ENCODE results near the gene SLC15A2.
"Not testable (repeated sequence)": the region's sequence is repeated elsewhere in the genome, so short reads cannot be mapped to it uniquely, and the experiment has no call there.

Gene SLC15A2, protein sequence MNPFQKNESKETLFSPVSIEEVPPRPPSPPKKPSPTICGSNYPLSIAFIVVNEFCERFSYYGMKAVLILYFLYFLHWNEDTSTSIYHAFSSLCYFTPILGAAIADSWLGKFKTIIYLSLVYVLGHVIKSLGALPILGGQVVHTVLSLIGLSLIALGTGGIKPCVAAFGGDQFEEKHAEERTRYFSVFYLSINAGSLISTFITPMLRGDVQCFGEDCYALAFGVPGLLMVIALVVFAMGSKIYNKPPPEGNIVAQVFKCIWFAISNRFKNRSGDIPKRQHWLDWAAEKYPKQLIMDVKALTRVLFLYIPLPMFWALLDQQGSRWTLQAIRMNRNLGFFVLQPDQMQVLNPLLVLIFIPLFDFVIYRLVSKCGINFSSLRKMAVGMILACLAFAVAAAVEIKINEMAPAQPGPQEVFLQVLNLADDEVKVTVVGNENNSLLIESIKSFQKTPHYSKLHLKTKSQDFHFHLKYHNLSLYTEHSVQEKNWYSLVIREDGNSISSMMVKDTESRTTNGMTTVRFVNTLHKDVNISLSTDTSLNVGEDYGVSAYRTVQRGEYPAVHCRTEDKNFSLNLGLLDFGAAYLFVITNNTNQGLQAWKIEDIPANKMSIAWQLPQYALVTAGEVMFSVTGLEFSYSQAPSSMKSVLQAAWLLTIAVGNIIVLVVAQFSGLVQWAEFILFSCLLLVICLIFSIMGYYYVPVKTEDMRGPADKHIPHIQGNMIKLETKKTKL

GRCh38 chr3:121894301-121894990, at the start of gene SLC15A2:
Gene SLC15A2, plus strand, starts transcription at chr3:121894401. Its CDS starts 76 bp downstream, at chr3:121894477.
- no peak for DNase-seq (ENCODE audit: low read depth)

DNA sequence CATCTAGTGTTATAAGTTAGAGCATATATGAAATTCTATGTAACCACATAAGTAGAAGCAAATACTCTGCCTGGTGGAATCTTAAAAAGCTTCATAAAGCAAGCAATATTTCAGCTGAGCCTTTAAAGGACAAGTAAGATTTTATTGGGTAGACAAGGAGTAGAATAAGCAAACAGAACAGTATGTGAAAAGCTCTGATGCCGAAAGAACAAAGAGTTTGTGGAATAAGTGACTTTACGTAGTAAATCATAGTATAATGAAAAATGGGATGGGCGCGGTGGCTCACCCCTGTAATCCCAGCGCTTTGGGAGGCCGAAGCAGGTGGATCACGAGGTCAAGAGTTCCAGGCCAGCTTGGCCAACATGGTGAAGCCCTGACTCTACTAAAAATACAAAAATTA, 49.3 kb upstream of the SLC15A2 start:
- DNase-seq (ENCODE audit: low read depth) = no peak

DNA sequence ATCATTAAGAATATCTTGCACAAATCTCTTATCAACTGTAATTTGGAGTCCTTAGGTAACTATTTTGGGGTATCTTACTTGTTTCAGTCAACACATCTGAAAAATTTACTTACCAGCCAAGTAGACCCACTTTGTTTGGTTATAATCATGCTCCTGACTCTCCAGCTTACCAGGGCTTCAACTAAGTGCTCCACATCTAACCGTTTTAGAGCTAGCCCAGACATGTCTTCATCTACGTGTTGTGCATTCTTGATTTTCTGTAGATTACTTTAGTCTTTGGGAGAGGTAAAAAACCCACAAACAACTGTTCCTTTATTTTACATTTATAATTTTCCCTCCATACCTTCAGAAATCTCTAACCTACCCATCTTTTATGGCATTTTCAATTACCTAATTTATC, 41.9 kb upstream of the SLC15A2 start:
- DNase-seq (ENCODE audit: low read depth) = no peak

GRCh38 chr3:121855555-121855954, 38.6 kb upstream of the SLC15A2 start:
- DNase-seq (ENCODE audit: low read depth) = no peak

GRCh38 chr3:121857778-121858177, 36.4 kb upstream of the SLC15A2 start:
- not testable (repeated sequence) for DNase-seq (ENCODE audit: low read depth)

- DNase-seq (ENCODE audit: low read depth) = not testable (repeated sequence)
These were observed 31.0 kb upstream of the SLC15A2 start for GRCh38 chr3:121863247-121863646.

DNA sequence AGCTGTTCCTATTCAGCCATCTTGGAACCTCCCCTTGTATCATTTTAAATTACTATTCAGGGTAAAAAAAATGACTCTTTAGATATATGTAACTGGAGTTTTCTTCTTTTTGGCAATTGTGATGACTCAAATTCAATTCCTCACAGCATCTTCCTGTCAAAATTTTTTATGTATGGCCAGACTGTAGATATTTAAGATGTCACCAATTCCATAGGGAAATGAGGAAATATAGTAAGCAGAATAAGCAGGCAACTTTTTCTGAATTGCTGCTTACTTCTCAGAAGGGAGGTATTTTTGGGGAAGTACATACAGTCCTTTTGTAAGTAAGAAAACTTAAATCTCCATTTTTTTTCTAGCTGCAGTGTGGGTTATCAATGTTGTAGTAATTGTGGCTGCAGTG, 30.4 kb upstream of the SLC15A2 start:
- no peak for DNase-seq (ENCODE audit: low read depth)

DNA sequence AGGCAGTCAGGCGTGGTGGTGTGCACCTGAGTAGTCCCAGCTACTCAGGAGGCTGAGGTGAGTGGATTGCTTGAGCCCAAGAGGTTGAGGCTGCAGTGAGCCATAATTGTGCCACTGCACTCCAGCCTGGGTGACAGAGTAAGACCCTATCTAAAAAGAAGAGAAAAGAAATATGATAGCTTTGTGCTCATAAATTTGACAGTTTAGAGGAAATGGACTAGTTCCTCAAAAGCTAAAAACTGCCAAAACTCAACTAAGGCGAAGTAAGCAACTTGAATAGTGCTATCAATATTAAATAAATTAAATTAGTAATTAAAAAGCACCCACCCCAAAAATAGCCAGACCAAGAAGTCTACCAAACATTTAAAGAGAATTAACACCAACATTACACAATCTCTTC, 24.5 kb upstream of the SLC15A2 start:
- DNase-seq (ENCODE audit: low read depth) = no peak

DNA sequence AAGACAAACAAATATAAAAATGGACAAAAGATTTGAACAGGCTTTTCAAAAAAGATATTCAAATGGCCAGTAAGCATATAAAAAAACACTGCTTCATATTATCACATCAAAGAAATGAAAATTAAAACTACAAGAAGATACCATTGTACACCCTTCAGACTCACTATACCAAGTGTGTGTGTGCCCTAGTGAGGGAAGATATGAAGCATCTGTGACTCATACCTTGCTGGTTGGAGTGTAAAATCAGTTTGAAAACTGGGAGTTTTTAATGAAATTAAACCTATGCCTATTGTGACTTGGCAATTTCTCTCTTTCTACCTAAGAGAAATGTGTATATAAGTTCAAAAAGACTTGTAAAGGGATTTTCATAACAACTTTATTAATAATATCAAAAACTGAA, 23.5 kb upstream of the SLC15A2 start:
- DNase-seq (ENCODE audit: low read depth) = no peak

DNA sequence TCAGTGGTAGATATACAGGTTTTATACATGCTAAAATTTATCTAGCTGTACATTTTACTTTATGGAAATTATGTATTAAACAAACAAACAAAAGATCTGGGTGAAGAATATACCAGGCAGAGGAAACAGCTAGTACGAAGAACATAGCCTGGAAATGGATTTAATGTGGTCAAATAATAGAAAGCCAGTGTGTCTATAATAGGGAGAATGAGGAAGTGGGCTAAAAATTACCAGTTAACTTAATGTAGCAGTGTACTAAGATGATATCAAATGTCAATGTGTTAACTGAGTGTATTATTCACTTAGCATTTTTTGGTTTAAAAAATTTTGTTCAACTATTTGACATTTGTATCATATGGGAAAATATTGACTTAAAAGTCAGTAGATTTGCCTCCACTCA, 22.8 kb upstream of the SLC15A2 start:
- DNase-seq (ENCODE audit: low read depth) = no peak

DNA sequence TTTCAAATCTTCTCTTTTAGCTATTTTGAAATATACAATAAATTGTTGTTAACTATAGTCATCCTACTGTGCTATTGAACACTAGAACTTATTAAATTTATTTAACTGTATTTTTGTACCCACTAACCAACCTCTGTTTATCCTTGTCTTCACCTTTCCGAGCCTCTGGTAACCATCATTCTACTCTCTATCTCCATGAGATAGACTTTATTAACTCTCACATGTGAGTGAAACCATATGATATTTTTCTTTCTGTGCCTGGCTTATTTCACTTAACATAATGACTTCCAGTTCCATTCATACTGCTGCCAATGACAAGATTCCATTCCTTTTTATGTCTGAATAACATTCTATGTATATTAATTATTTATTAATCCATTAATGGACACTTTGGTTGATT, 15.8 kb upstream of the SLC15A2 start:
- no peak for DNase-seq (ENCODE audit: low read depth)

DNA sequence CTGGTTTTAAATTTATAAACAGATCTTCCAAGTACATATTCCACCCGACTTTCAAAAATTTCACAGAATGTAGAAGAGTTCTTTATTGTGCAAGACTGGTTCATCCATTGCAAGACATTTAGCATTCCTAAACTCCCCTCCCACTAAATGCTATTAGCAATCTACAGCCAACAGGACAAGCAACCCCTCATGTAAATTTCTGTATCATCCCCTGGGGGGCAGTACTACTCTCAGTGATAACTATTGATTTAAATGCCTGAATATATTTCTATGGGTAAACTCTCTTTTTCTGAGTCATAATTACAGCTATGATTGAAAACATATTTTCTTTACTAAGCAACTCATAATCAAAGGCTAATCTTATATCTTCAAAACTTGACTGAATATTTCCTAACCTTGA, 10.7 kb upstream of the SLC15A2 start:
- peak; percentile 17 for DNase-seq (ENCODE audit: low read depth)

DNA sequence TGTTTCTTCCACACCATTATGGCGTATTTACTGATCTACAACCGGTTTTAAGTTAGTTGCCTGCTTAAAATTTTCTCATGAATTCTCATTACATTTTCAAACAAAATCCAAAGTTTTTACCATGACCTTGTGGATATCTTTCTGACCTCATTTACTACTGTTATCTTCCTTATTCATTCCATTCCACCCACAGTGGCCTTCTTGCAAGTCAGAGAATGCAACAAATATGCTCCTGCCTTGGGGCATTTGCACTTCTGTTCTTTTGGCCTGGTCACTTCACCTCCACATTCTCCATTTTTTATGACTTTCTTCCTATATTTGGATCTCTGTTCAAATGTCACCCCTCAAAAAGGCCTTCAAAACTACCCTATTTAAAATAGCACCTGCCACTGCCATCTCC, 8.8 kb upstream of the SLC15A2 start:
- no peak for DNase-seq (ENCODE audit: low read depth)

- DNase-seq (ENCODE audit: low read depth) = no peak
These were observed 920 bp downstream of the SLC15A2 start for GRCh38 chr3:121895121-121895520.

DNA sequence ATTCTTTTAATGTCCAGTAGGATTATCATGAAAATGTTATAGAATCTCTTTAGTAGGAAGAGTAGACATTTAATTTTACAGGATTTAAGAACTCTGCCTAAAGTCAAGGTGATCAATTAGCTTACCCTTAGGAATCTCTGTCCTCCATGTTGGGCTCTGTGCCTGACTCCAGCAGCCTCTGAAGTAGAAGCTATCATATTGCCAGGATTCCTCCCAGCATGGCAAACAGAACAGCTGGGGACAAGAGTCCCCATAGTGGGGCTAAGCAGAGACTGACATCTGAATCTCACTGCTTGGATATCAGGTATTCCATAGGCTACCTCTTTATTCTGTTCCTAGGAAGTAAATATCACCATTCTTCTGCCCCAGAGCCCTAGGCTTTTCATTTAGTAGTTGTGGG, 1.5 kb downstream of the SLC15A2 start:
- DNase-seq (ENCODE audit: low read depth) = no peak

DNA sequence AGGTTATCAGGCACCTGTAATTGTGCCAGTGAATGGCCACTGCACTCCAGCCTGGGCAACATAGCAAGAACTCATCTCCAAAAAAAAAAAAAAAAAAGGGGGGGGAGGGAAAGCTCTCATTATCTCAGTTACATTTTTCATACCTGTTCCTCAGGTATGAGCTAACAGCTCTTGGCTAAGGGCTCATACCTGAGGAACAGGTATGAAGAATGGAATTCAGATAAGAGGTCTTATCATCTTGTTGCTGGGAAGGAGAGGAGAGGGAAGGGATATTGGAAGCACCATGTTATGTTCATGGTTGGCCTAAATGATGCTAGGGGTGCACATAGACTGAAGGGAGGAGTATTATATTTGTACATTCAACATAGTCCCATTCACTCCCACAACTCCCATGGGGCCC, 2.6 kb downstream of the SLC15A2 start:
- DNase-seq (ENCODE audit: low read depth) = no peak

DNA sequence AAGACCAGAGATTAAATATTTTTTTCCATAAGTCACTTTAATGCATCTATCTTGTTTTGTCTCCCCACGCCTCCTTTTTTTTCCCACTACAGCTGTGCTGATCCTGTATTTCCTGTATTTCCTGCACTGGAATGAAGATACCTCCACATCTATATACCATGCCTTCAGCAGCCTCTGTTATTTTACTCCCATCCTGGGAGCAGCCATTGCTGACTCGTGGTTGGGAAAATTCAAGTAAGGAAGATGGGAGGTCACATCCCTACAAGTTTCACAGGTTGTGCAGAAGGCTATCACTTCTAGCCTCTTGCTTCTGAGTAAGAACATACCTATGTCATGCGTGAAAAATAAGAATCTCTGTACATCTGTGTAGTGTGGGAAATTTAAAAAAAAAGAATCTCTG, 3.1 kb downstream of the SLC15A2 start:
- no peak for DNase-seq (ENCODE audit: low read depth)

DNA sequence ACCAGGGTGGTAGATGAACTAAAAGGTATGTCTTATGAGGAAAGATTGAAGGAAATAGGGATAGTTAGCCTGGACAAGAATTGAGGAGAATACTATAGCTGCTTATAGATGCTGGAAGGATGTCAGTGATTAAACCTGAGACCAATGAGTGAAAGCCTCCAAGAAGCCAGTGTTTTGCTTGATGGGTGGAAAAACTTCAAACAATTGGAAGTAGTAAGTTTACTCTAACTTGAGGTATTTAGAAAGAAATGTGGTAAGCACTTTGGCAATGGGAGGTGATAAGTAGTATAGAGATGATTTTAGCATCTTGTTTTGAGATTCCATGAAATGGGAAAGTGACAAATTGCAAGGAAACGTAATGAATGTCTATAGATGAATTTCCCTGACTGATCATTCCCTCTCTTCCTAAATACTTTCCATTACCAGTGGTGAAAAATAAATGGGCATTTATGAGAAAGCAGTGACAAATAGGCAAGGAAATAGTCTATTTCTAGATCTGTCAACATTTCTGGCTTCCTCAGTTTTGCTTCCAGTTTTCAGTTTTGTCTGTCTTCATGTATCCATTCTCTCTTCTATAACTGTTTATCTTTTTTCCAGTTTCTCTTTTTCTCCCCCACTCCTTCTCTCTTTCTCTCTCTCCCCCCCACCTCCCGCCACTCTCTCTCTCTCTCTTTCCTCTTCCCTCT, 19.2 kb downstream of the SLC15A2 start:
- no peak for DNase-seq (ENCODE audit: low read depth)

DNA sequence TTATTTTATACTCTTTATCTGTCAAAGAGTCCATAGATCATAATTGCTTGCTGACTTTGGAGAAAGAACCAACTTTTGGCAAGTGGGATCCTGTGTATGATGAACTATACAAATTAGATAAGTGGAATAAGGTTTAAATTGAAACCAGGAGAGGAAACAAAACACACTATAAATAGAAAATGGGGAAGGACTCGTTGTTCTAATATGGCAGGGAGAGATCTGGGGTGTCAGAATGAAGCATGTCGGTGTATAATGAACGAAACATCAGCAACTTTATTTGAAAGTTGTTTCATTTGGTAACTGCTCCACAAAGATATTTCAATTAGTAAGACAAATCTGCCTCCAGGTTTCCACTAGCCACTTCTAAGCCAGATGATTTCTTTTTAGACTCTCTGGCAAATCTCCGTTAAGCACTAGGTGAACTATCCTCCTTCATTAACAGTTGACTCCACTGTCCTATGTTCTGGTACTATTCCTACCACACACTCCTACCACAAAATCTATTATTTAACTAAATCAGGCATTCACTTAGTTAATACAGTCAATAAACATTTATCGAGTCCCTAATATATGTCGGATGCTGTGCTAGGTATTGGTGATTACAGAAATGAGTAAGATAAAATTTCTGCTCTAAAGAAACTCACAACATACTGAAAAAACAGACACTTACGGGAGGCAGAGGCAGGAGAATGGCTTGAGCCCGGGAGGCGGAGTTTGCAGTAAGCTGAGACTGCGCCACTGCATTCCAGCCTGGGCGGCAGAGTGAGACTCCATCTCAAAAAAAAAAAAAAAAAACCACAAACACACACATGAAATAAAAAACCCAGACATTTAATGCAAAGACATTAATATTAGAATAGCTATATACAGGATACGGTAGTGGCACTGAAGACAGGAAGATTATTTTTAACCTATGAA, 20.1 kb downstream of the SLC15A2 start:
- no peak for DNase-seq (ENCODE audit: low read depth)

DNA sequence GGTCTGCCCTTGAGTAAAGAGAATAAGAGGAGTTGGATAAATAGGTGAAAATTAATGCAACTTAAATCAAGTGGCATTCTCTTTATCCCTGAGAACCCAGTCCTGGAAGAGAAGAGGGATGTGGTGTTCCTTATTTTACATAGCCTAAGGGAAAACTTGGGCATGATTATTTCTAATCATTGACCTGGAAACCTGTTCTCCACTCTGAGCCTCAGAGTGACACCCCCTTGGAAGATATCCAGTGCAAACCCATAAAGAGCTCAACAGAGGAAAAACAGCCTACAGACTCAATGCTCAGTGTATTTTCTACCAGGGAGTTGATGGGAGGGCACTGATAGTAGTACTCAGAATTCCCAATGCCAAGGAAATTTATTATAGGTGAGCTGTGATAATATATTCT, 22.0 kb downstream of the SLC15A2 start:
- no peak for DNase-seq (ENCODE audit: low read depth)

DNA sequence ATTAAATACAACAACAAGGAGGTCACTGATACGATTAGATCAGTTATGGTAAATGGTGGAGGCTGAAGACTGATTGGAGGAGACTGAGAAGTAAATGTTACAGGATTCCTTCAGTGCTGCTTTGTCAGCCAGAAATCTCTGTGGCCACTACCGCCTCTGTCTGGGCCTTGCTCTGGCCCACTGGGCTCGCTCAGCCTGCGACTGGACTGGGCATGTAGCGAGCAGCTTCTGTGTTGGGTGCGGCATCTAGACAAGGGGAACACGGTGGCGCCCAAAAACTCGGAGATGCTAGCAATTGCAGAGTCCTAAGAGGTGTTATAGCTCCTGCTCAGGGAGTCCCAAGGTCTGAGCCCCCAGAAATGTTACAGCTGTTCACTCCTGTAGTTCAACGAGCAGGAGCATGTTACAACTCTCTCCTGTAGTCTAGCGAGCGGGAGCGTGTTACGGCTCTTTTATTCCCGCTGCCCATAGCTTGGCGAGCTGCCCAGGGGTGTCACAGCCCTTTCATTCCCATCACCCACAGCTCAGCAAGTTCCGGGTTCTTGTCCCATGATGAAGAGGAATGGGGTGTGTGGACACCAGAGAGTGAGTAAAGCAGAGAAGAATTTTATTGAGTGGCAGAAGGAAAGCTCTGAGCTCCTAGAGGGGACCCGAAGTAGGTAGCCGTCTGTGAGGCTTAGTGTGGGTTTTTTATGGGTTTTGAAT, 24.7 kb downstream of the SLC15A2 start:
- no peak for DNase-seq (ENCODE audit: low read depth)

Data from fibroblast of the conjunctiva (primary cell).